ENCODE data around the gene AOAH. TPM values are rescaled to one million over a fixed set of nuclear protein-coding genes. Genes with fewer than 3 reads are reported as not detected.
A peak's percentile ranks its signal among the peaks of the same experiment; 100 is the strongest.

Gene AOAH
- total and polyA plus RNA-seq, 9 of the 15 experiments (the other 6 are each of a cell fraction or from before 2014, with no cell fraction given): not detected

- BruUV-seq (replicated peaks): no TSS peak
- TF ChIP-seq TCF15 (CRISPR knock-in tag; IDR thresholded peaks at IDR 0.05) (no peak), FOXO4 (CRISPR knock-in tag; IDR thresholded peaks at IDR 0.05) (no peak), ZFX (CRISPR knock-in tag; IDR thresholded peaks at IDR 0.05) (no peak), ATF6 (CRISPR knock-in tag; IDR thresholded peaks at IDR 0.05) (no peak), ATF2 (CRISPR knock-in tag; IDR thresholded peaks at IDR 0.05) (0 out of 2 replicates have a peak, but pooled peaks have one; percentile 23)
- ChIA-PET CTCF (ENCODE audit: low intra/inter-chr PET ratio) (no interaction called here), POLR2A (no interaction called here)
- ATAC-seq (no peak), DNase-seq (ENCODE audit: extremely low read depth in 1 of 4, low spot score in 3 of 4) (no peak), FAIRE-seq (no peak)
- Histone ChIP-seq H3K9me1 (ENCODE audit: control insufficient read depth, insufficient read depth, low read length) (no peaks in the 10 kb centered on the region), H3K27me3 (ENCODE audit: control insufficient read depth in 2 of 2, insufficient read depth in 2 of 2, low read length in 2 of 2) (peaks cover 41 to 43% of the 10 kb centered on the region in 2 experiments), H4K20me1 (replicated peaks; ENCODE audit: control insufficient read depth, insufficient read depth, low read length) (no peaks in the 10 kb centered on the region), H3K79me2 (ENCODE audit: control insufficient read depth, insufficient read depth, low read length) (no peaks in the 10 kb centered on the region), H3K4me1 (replicated peaks in 1 of 2; ENCODE audit: control insufficient read depth in 2 of 2, insufficient read depth in 2 of 2, low read length in 2 of 2) (peaks cover 0 to 4% of the 10 kb centered on the region in 2 experiments; a peak in 2 of 5 replicates), H3K9me3 (replicated peaks; ENCODE audit: control insufficient read depth, insufficient read depth, low read depth, low read length) (no peaks in the 10 kb centered on the region), H2AFZ (ENCODE audit: low read depth, low read length) (no peak overlapping the region), H3K36me3 (ENCODE audit: control insufficient read depth, insufficient read depth, low read length) (no peaks in the 10 kb centered on the region), H3K9ac (ENCODE audit: insufficient read depth in 1 of 2, low read depth in 2 of 2, low read length in 2 of 2) (0 out of 4 replicates have a peak overlapping the region, but pooled peaks of 1 of the 2 experiments have one; percentile 15), H3K4me2 (ENCODE audit: insufficient read depth, low read length) (no peak overlapping the region), H3K27ac (ENCODE audit: extremely low read depth, low read depth, low read length) (no peak overlapping the region), H3K4me3 (no peak overlapping the region)
- intact Hi-C loops (cut with micrococcal nuclease) (no loop called here), in situ Hi-C loops (cut with MboI) (no loop called here)
- under 1% methylated on average over 10 of the region's 10 CpGs for WGBS (ENCODE audit: insufficient coverage, low coverage, missing lambda C conversion rate)
Observed at GRCh38 chr7:36521911-36522310, 202.4 kb downstream of the AOAH start.
